GM12878 (cell line): ENCODE measurements around the gene NFYB. TPM values are rescaled to one million over a fixed set of nuclear protein-coding genes. Genes with fewer than 3 reads are reported as not detected.

ENCODE experiments used
- ATAC-seq: fragments of 200-7000 bp; cut with Tn5 transposase; 3 replicates; pipeline ENCODE4 v1.9.1; 2020; ENCODE audit warnings: mild to moderate bottlenecking, moderate library complexity
- BruUV-seq: library from RNA; stranded (reverse); fragments of 400-500 nt; replicated peaks from 2 replicates; lab custom pipeline; 2021; lab: Mats Ljungman, UMichigan
- CTCF ChIA-PET: fragments of 300-600 bp; sonication (Branson Sonifier 250); formaldehyde crosslinking; extraction: SDS; loops from one replicate; lab custom pipeline; 2021; ENCODE audit warnings: inconsistent platforms; lab: Yijun Ruan, JAX
- POLR2A ChIA-PET: fragments of 350-600 bp; formaldehyde crosslinking; extraction: SDS; loops from one replicate; lab custom pipeline; 2021; ENCODE audit warnings: inconsistent platforms; lab: Charles Lee
- RAD21 ChIA-PET: fragments of 300-600 bp; sonication (Branson Sonifier 250); formaldehyde crosslinking; loops from one replicate; lab custom pipeline; 2023; ENCODE audit warnings: antibody characterized with exemption; ENCODE audit not compliant: unreplicated experiment; lab: Charles Lee
- SMC1A ChIA-PET: fragments of 300-600 bp; sonication (Branson Sonifier 250); formaldehyde crosslinking; loops from one replicate; lab custom pipeline; 2023; ENCODE audit not compliant: unreplicated experiment, uncharacterized antibody; lab: Charles Lee
- DNase-seq: peaks from one replicate; pipeline ENCODE4 v3.0.0-alpha.2; 2011; ENCODE audit warnings: low read depth, low spot score
- FAIRE-seq: peaks from 3 replicates; lab custom pipeline; 2011; peaks lifted over from hg19 to GRCh38; lab: Jason Lieb, UNC
- H2AFZ ChIP-seq: 2 replicates; pipeline ENCODE4 v1.6.0; 2011; ENCODE audit warnings: low read depth, low read length, control low read depth; ENCODE audit not compliant: control insufficient read depth
- H3K27ac ChIP-seq: 2 replicates; pipeline ENCODE4 v1.5.1; 2011; ENCODE audit warnings: control low read depth; ENCODE audit not compliant: control insufficient read depth, insufficient read depth
- H3K27me3 ChIP-seq, 2 experiments: replicated peaks in 1 of 2; 2 replicates each; pipeline versions ENCODE4 v1.6.0 to v1.6.1; 2011; ENCODE audit warnings: low read length in 1 of 2; ENCODE audit not compliant: control insufficient read depth in 2 of 2, insufficient read depth in 2 of 2
- H3K36me3 ChIP-seq, 2 experiments: 2 replicates each; pipeline ENCODE4 v1.5.1; 2011; ENCODE audit warnings: low read length in 1 of 2; ENCODE audit not compliant: control insufficient read depth in 2 of 2, insufficient read depth in 2 of 2
- H3K4me1 ChIP-seq: 2 replicates; pipeline ENCODE4 v1.6.1; 2011; ENCODE audit warnings: mild to moderate bottlenecking, low read length, moderate library complexity, mixed read lengths; ENCODE audit not compliant: control insufficient read depth, insufficient read depth
- H3K4me2 ChIP-seq: 2 replicates; pipeline ENCODE4 v1.6.0; 2011; ENCODE audit warnings: control low read depth; ENCODE audit not compliant: control insufficient read depth, insufficient read depth
- H3K4me3 ChIP-seq: fragments of 200-600 bp; sonication (generic); 2 replicates; pipeline ENCODE4 v1.5.1; 2016
- H3K79me2 ChIP-seq: 2 replicates; pipeline ENCODE4 v1.6.0; 2011; ENCODE audit warnings: low read length; ENCODE audit not compliant: control insufficient read depth, insufficient read depth
- H3K9ac ChIP-seq: 2 replicates; pipeline ENCODE4 v1.8.0; 2011; ENCODE audit warnings: low read length, control low read depth, mixed read lengths; ENCODE audit not compliant: control insufficient read depth, insufficient read depth
- H3K9me3 ChIP-seq: replicated peaks from 3 replicates; pipeline ENCODE4 v1.5.1; 2011; ENCODE audit warnings: mild to moderate bottlenecking, low read length; ENCODE audit not compliant: control insufficient read depth, insufficient read depth
- H4K20me1 ChIP-seq: 2 replicates; pipeline ENCODE4 v1.6.0; 2011; ENCODE audit not compliant: control insufficient read depth, insufficient read depth
- BMI1 ChIP-seq: fragments of 450-650 bp; IDR thresholded peaks from 2 replicates; pipeline ENCODE4 v1.6.1; 2016; ENCODE audit warnings: mild to moderate bottlenecking, moderate library complexity, borderline replicate concordance
- CBFB ChIP-seq: IDR thresholded peaks from 2 replicates; pipeline ENCODE4 v1.6.1; 2016; ENCODE audit warnings: antibody characterized with exemption, low read depth
- CHD2 ChIP-seq: IDR thresholded peaks from 2 replicates; pipeline ENCODE4 v1.6.1; 2011; ENCODE audit warnings: low read depth, low read length, improper control_type of control experiment, borderline replicate concordance
- E2F4 ChIP-seq: IDR thresholded peaks from 2 replicates; pipeline ENCODE4 v1.6.1; 2012; ENCODE audit warnings: low read depth, low read length, improper control_type of control experiment
- ETV6 ChIP-seq, 2 experiments: fragments of 450-650 bp in 1 of 2; IDR thresholded peaks in 1 of 2; conservative IDR thresholded peaks in 1 of 2; 2 replicates each; pipeline ENCODE4 v1.6.1; 2014; ENCODE audit warnings: antibody characterized with exemption in 1 of 2, borderline replicate concordance in 1 of 2, low read depth in 1 of 2, mild to moderate bottlenecking in 1 of 2, moderate library complexity in 1 of 2
- FOXK2 ChIP-seq: fragments of 450-650 bp; IDR thresholded peaks from 2 replicates; pipeline ENCODE4 v1.6.1; 2017; ENCODE audit warnings: mild to moderate bottlenecking, moderate library complexity
- IKZF1 ChIP-seq: fragments of 450-650 bp; conservative IDR thresholded peaks from 2 replicates; pipeline ENCODE4 v1.6.1; 2017; ENCODE audit warnings: antibody characterized with exemption, mild to moderate bottlenecking
- JUNB ChIP-seq: IDR thresholded peaks from 2 replicates; pipeline ENCODE4 v1.6.1; 2016; ENCODE audit warnings: antibody characterized with exemption, mild to moderate bottlenecking
- KAT2A ChIP-seq: conservative IDR thresholded peaks from 2 replicates; pipeline ENCODE4 v1.6.1; 2011; ENCODE audit warnings: low read depth, low read length; ENCODE audit not compliant: control insufficient read depth
- KDM1A ChIP-seq: fragments of 200-600 bp; sonication (generic); IDR thresholded peaks from 2 replicates; pipeline ENCODE4 v1.6.1; 2016; ENCODE audit warnings: borderline replicate concordance
- MYC ChIP-seq: IDR thresholded peaks from 2 replicates; pipeline ENCODE4 v1.6.1; 2011; ENCODE audit warnings: mild to moderate bottlenecking, low read length, moderate library complexity, inconsistent platforms; ENCODE audit not compliant: insufficient read depth, insufficient replicate concordance, insufficient read length, severe bottlenecking
- NR2C1 ChIP-seq: fragments of 450-650 bp; IDR thresholded peaks from 2 replicates; pipeline ENCODE4 v1.6.1; 2017; ENCODE audit warnings: antibody characterized with exemption, mild to moderate bottlenecking, moderate library complexity
- PAX5 ChIP-seq: IDR thresholded peaks from 2 replicates; pipeline ENCODE4 v1.6.1; 2011; ENCODE audit warnings: low read depth, low read length, borderline replicate concordance
- POLR2A ChIP-seq: IDR thresholded peaks from 2 replicates; pipeline ENCODE4 v1.6.1; 2011; ENCODE audit warnings: low read depth, mild to moderate bottlenecking, low read length
- POLR2AphosphoS5 ChIP-seq: IDR thresholded peaks from 2 replicates; pipeline ENCODE4 v1.6.1; 2011; ENCODE audit warnings: mild to moderate bottlenecking, low read length, inconsistent platforms
- RBBP5 ChIP-seq: fragments of 200-600 bp; sonication (generic); conservative IDR thresholded peaks from 2 replicates; pipeline ENCODE4 v1.6.1; 2016
- STAT3 ChIP-seq: IDR thresholded peaks from 2 replicates; pipeline ENCODE4 v1.6.1; 2011; ENCODE audit warnings: low read depth, low read length, improper control_type of control experiment
- TCF12 ChIP-seq: IDR thresholded peaks from 2 replicates; pipeline ENCODE4 v1.6.1; 2011; ENCODE audit warnings: low read depth, mild to moderate bottlenecking, low read length
- ZBED1 ChIP-seq: IDR thresholded peaks from 2 replicates; pipeline ENCODE4 v1.6.1; 2016; ENCODE audit warnings: borderline replicate concordance
- ZNF24 ChIP-seq: fragments of 450-650 bp; IDR thresholded peaks from 2 replicates; pipeline ENCODE4 v1.6.1; 2017; ENCODE audit warnings: antibody characterized with exemption, mild to moderate bottlenecking
- WGBS: methylation state at CpG from one replicate; pipeline ENCODE4 v1.1.6; 2016; ENCODE audit warnings: low lambda C conversion rate; ENCODE audit not compliant: insufficient replicate concordance, insufficient coverage; ENCODE audit errors: missing lambda C conversion rate; 5-methylcytosine and 5-hydroxymethylcytosine counted together
- in situ Hi-C: fragments of 300-500 bp; cut with MboI; formaldehyde crosslinking; loops from 9 replicates; pipeline ENCODE4 v1.14.3; 2018; ENCODE audit warnings: mixed read lengths
- intact Hi-C: fragments of 100-400 bp; cut with micrococcal nuclease; formaldehyde crosslinking; loops from one replicate; pipeline ENCODE4 v1.14.2; 2022; ENCODE audit not compliant: unreplicated experiment
- polyA plus RNA-seq, 11 experiments: library from polyadenylated mRNA; depleted of rRNA in 4 of 11; unstranded in 6 of 11; stranded (reverse) in 5 of 11; fragments of >200 nt; fragmentation: Nextera tagmentation in 4 of 11; fragmentation: Illumina TruSeq in 1 of 11; extraction: Ambion mirVana in 4 of 11; extraction: Trizol in 1 of 11; gene quantifications; 1 replicate in 1 of 11; 2 replicates in 10 of 11; pipeline versions ENCODE4 v1.2.1 to v1.2.3, GENCODE V29; 2011 to 2016; ENCODE audit warnings: inconsistent platforms in 2 of 11, missing spikeins in 2 of 11, low read depth in 1 of 11
- total RNA-seq, 4 experiments: library from RNA; depleted of rRNA in 3 of 4; stranded (reverse); fragments of >200 nt in 3 of 4; fragmentation: Illumina TruSeq in 1 of 4; extraction: Trizol in 1 of 4; gene quantifications; 2 replicates each; pipeline versions ENCODE4 v1.2.1 to v1.2.3, GENCODE V29; 2013 to 2021

Gene NFYB
- total and polyA plus RNA-seq, 10 of the 15 experiments (the other 5 are each of a cell fraction or from before 2014, with no cell fraction given), result 13.8 to 42.3 (median 28.2) TPM

- no TSS peak for BruUV-seq
- peaks cover 2% of the 10 kb centered on the region; the same call in 2 of the 3 replicates for H3K9me3 ChIP-seq
- H2AFZ ChIP-seq, result no peak overlapping the region
- DNase-seq, result no peak
- H3K79me2 ChIP-seq, result no peaks in the 10 kb centered on the region
- no peak for TF ChIP-seq PAX5
- TF ChIP-seq MYC, result no peak
- no peak for TF ChIP-seq BMI1
- no peak for TF ChIP-seq POLR2AphosphoS5
- TF ChIP-seq, all 136 proteins: peak for 0
- 0% methylated on average over 1 of the region's 1 CpG for WGBS
- ChIA-PET RAD21 (no interaction called here), POLR2A (no interaction called here), CTCF (interaction anchor here (0.6 to 1.9 kb wide), 4 partner anchors 31 to 303 kb away, joined by 3 to 5 read pairs (median 3); partner anchors contain the start of gene NT5DC3), SMC1A (interaction anchor here (1.4 to 1.6 kb wide), 4 partner anchors 11 to 77 kb away, joined by 3 to 4 read pairs (median 3); no protein-coding TSS in a partner anchor)
- no peak overlapping the region for H3K9ac ChIP-seq
- no peaks in the 10 kb centered on the region for H3K27me3 ChIP-seq
- no peak overlapping the region for H3K4me3 ChIP-seq
- H4K20me1 ChIP-seq, result no peaks in the 10 kb centered on the region
- intact Hi-C loops (no loop called here), in situ Hi-C loops (no loop called here)
- no peak overlapping the region for H3K4me2 ChIP-seq
- ATAC-seq (no peak), FAIRE-seq (no peak)
- no peak overlapping the region for H3K27ac ChIP-seq
- H3K36me3 ChIP-seq, result no peaks in the 10 kb centered on the region
- H3K4me1 ChIP-seq, result no peaks in the 10 kb centered on the region
These were observed 5.9 kb upstream of the NFYB start for GRCh38 chr12:104143918-104144317.

- ChIA-PET CTCF (interaction anchor here (1.5 kb wide), 1 partner anchor 24 kb away, joined by 3 read pairs; no protein-coding TSS in a partner anchor), RAD21 (no interaction called here), SMC1A (interaction anchor here (1.4 kb wide), 1 partner anchor 35 kb away, joined by 3 read pairs; no protein-coding TSS in a partner anchor), POLR2A (no interaction called here)
- Histone ChIP-seq H3K36me3 (no peaks in the 10 kb centered on the region), H4K20me1 (no peaks in the 10 kb centered on the region), H2AFZ (no peak overlapping the region), H3K79me2 (no peaks in the 10 kb centered on the region), H3K4me2 (no peak overlapping the region), H3K27ac (no peak overlapping the region), H3K27me3 (no peaks in the 10 kb centered on the region), H3K9me3 (peaks cover 2% of the 10 kb centered on the region; the same call in 2 of the 3 replicates), H3K4me3 (no peak overlapping the region), H3K4me1 (no peaks in the 10 kb centered on the region), H3K9ac (no peak overlapping the region)
- in situ Hi-C loops, result no loop called here
- DNase-seq, result no peak
- no peak for FAIRE-seq
- no peak for ATAC-seq
- intact Hi-C loops, result no loop called here
- BruUV-seq, result no TSS peak
- no peak for TF ChIP-seq FOXK2
- TF ChIP-seq CHD2, result no peak
- TF ChIP-seq STAT3, result no peak
- TF ChIP-seq ZBED1, result no peak
- TF ChIP-seq POLR2A, result no peak
- TF ChIP-seq IKZF1, result no peak
- no peak for TF ChIP-seq ETV6 (conservative IDR thresholded peaks at IDR 0.05 in 1 of 2, IDR thresholded peaks at IDR 0.05 in 1 of 2; ENCODE audit: borderline replicate concordance in 1 of 2, low read depth in 1 of 2)
- TF ChIP-seq NR2C1, result no peak
- no peak for TF ChIP-seq CBFB
- TF ChIP-seq JUNB, result no peak
- TF ChIP-seq ZNF24, result no peak
- no peak for TF ChIP-seq TCF12
- no peak for TF ChIP-seq KAT2A
- TF ChIP-seq KDM1A, result no peak
- no peak for TF ChIP-seq RBBP5
- no peak for TF ChIP-seq E2F4
These were observed 5.0 kb upstream of the NFYB start for GRCh38 chr12:104143002-104143401.
